Measurements from ENCODE around the gene CHSY1.

Gene CHSY1

GRCh38 chr15:101277943-101278564 is 26.2 kb upstream of the CHSY1 start:
- peak overlapping the region; percentile 67; the same call in 1 of the 2 replicates for H3K4me3 ChIP-seq (ENCODE audit: low read length)
- no peak for TF ChIP-seq ZNF274 (IDR thresholded peaks at IDR 0.05; ENCODE audit: low read depth, low read length)

- no peak for TF ChIP-seq ZNF274 (IDR thresholded peaks at IDR 0.05; ENCODE audit: low read depth, low read length)
- peak within 1 kb of the TSS; percentile 97 for H3K4me3 ChIP-seq (ENCODE audit: low read length)
Measured at GRCh38 chr15:101277038-101277822, 25.4 kb upstream of the CHSY1 start, which contains the start of gene SELENOS. Gene SELENOS (minus strand): TSS chr15:101277485. CDS start chr15:101277417, 68 bp downstream.

GRCh38 chr15:101276501-101277037 is 24.7 kb upstream of the CHSY1 start:
- no peak for TF ChIP-seq ZNF274 (IDR thresholded peaks at IDR 0.05; ENCODE audit: low read depth, low read length)

GRCh38 chr15:101275018-101275417 is 23.2 kb upstream of the CHSY1 start:
- peak overlapping the region; percentile 97; the same call in 1 of the 2 replicates for H3K4me3 ChIP-seq (ENCODE audit: low read length)
- TF ChIP-seq ZNF274 (IDR thresholded peaks at IDR 0.05; ENCODE audit: low read depth, low read length) = no peak

More at GRCh38 chr15:101276501-101277037, 24.7 kb upstream of the CHSY1 start:
- peak overlapping the region; percentile 97 for H3K4me3 ChIP-seq (ENCODE audit: low read length)

- TF ChIP-seq ZNF274 (IDR thresholded peaks at IDR 0.05; ENCODE audit: low read depth, low read length) = no peak
Measured at GRCh38 chr15:101273534-101273933, 21.7 kb upstream of the CHSY1 start.

GRCh38 chr15:101272584-101272983 is 20.7 kb upstream of the CHSY1 start:
- no peak overlapping the region for H3K4me3 ChIP-seq (ENCODE audit: low read length)
- no peak for TF ChIP-seq ZNF274 (IDR thresholded peaks at IDR 0.05; ENCODE audit: low read depth, low read length)

More at GRCh38 chr15:101273534-101273933, 21.7 kb upstream of the CHSY1 start:
- H3K4me3 ChIP-seq (ENCODE audit: low read length) = no peak overlapping the region

- TF ChIP-seq ZNF274 (IDR thresholded peaks at IDR 0.05; ENCODE audit: low read depth, low read length) = no peak
- no peak overlapping the region for H3K4me3 ChIP-seq (ENCODE audit: low read length)
Measured at GRCh38 chr15:101269479-101270223, 17.8 kb upstream of the CHSY1 start.

GRCh38 chr15:101267320-101268104 is 15.7 kb upstream of the CHSY1 start:
- no peak overlapping the region for H3K4me3 ChIP-seq (ENCODE audit: low read length)
- TF ChIP-seq ZNF274 (IDR thresholded peaks at IDR 0.05; ENCODE audit: low read depth, low read length) = no peak

- no peak overlapping the region for H3K4me3 ChIP-seq (ENCODE audit: low read length)
- no peak for TF ChIP-seq ZNF274 (IDR thresholded peaks at IDR 0.05; ENCODE audit: low read depth, low read length)
Measured at GRCh38 chr15:101266787-101267186, 14.9 kb upstream of the CHSY1 start.

- TF ChIP-seq ZNF274 (IDR thresholded peaks at IDR 0.05; ENCODE audit: low read depth, low read length) = no peak
- no peak overlapping the region for H3K4me3 ChIP-seq (ENCODE audit: low read length)
Measured at GRCh38 chr15:101266034-101266433, 14.2 kb upstream of the CHSY1 start.

- TF ChIP-seq ZNF274 (IDR thresholded peaks at IDR 0.05; ENCODE audit: low read depth, low read length) = no peak
- no peak overlapping the region for H3K4me3 ChIP-seq (ENCODE audit: low read length)
Measured at GRCh38 chr15:101264911-101265641, 13.2 kb upstream of the CHSY1 start.

GRCh38 chr15:101264011-101264410 is 12.2 kb upstream of the CHSY1 start:
- no peak for TF ChIP-seq ZNF274 (IDR thresholded peaks at IDR 0.05; ENCODE audit: low read depth, low read length)
- no peak overlapping the region for H3K4me3 ChIP-seq (ENCODE audit: low read length)

GRCh38 chr15:101262551-101262950 is 10.7 kb upstream of the CHSY1 start:
- no peak for TF ChIP-seq ZNF274 (IDR thresholded peaks at IDR 0.05; ENCODE audit: low read depth, low read length)

More at GRCh38 chr15:101262551-101262950, 10.7 kb upstream of the CHSY1 start:
- H3K4me3 ChIP-seq (ENCODE audit: low read length) = no peak overlapping the region
